Tracheal epithelial cell (primary cell): ENCODE data around the gene CYCS. TPM values are rescaled to one million over a fixed set of nuclear protein-coding genes. Genes with fewer than 3 reads are reported as not detected.

Source experiments
- total RNA-seq: library from RNA; depleted of rRNA; stranded (reverse); fragments of >200 nt; gene quantifications from 2 replicates; pipeline ENCODE4 v1.2.1, GENCODE V29; 2014

Gene CYCS
- total RNA-seq, result 52.8 and 54.4 TPM in 2 replicates

GRCh38 chr7:25125137-25125946 is at the start of gene CYCS:
Gene CYCS, minus strand, starts transcription at chr7:25125260. Its CDS starts 1,141 bp downstream, at chr7:25124119.

Other genes starting within 250 kb of the CYCS start
- 24.6 and 33.9 TPM in 2 replicates for gene OSBPL3, start 145.1 kb downstream of the CYCS start, total RNA-seq
- gene NPVF, start 103.2 kb upstream of the CYCS start, total RNA-seq, result not detected in 2 replicates